Measurements from ENCODE around the gene CCNI.

DNA sequence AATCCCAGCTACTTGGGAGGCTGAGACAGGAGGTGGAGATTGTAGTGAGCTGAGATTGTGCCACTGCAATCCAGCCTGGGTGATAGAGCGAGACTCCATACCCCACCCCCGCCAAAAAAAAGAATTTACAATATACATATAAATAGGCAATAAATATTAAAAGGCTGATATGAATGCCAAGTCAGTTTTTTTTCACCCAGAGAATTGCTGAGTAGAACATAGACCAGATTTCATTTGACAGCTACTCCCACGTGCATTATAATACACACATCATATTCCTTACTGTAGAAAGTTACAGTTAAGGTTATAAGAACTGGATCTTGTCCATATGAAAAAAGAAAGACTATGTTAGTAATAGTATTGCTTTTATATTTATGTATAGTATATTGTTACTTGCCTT is 18.7 kb upstream of the CCNI start:
- TF ChIP-seq, protein P1, sequence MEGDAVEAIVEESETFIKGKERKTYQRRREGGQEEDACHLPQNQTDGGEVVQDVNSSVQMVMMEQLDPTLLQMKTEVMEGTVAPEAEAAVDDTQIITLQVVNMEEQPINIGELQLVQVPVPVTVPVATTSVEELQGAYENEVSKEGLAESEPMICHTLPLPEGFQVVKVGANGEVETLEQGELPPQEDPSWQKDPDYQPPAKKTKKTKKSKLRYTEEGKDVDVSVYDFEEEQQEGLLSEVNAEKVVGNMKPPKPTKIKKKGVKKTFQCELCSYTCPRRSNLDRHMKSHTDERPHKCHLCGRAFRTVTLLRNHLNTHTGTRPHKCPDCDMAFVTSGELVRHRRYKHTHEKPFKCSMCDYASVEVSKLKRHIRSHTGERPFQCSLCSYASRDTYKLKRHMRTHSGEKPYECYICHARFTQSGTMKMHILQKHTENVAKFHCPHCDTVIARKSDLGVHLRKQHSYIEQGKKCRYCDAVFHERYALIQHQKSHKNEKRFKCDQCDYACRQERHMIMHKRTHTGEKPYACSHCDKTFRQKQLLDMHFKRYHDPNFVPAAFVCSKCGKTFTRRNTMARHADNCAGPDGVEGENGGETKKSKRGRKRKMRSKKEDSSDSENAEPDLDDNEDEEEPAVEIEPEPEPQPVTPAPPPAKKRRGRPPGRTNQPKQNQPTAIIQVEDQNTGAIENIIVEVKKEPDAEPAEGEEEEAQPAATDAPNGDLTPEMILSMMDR (IDR thresholded peaks at IDR 0.05 in 2 of 3, conservative IDR thresholded peaks at IDR 0.05 in 1 of 3; ENCODE audit: borderline replicate concordance in 1 of 3, insufficient read depth in 1 of 3, low read depth in 2 of 3, low read length in 2 of 3): no peak
- TF ChIP-seq SP1 (IDR thresholded peaks at IDR 0.05; ENCODE audit: low read depth) (no peak), EZH2 (IDR thresholded peaks at IDR 0.05) (no peak), YY1 (IDR thresholded peaks at IDR 0.05; ENCODE audit: extremely low read depth, insufficient replicate concordance, low read depth, low read length) (no peak)
